GM18907 (cell line): ENCODE measurements around the gene TRRAP.

Experiments used
- ATAC-seq: cut with Tn5 transposase; IDR thresholded peaks from one replicate; pipeline ENCODE4 v1.9.1; 2021; ENCODE audit warnings: mild to moderate bottlenecking, moderate library complexity; ENCODE audit not compliant: unreplicated experiment

Gene TRRAP

DNA sequence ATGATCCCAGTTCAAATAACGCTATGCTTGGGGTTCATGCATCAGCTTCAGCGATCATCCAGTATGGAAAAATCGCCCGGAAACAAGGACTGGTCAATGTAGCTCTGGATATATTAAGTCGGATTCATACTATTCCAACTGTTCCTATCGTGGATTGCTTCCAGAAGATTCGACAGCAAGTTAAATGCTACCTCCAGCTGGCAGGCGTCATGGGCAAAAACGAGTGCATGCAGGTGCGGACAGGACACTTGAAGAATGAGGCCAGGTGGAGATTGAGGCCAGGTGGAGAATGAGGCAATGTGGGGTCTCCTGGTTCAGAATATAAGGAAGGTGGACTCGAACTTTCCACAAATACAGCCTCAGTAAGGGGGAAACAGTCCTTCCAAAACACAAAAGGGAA, 105.8 kb downstream of the TRRAP start:
- ATAC-seq: no peak

DNA sequence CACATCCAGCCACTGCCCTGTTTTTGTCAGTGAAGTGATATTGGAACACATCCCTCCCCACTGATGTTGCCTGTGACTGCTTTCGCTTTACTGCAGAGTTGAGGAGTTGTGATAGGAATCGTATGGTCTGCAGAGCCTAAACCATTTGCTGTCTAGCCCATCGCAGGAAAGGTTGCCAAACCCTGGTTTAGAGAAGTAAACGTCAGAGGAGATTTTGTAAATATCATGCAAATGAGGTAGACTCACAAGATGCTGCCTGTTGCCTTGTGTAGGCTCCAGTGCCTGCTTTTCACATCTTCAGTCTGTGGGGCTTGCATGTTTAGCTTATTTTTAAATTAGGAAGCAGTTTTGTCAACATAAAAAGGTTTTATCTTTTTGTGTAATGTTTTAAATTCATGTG, 107.1 kb downstream of the TRRAP start:
- no peak for ATAC-seq

DNA sequence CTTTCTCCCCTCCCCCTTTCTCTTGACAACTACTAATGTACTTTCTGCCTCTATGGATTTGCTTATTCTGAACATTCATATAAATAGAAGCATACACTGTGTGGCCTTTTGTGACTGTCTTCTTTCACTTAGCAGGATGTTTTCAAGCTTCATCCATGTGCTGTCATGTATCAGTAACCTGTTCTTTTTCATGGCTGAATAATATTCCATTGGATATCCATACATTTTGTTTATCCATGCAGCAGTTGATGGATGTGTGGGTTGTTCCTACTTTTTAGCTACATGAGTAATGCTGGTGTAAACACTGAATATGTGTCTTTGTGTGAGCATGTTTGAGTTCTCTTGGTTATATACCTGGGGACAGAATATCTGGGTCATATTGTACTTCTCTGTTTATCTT, 107.6 kb downstream of the TRRAP start:
- no peak for ATAC-seq

DNA sequence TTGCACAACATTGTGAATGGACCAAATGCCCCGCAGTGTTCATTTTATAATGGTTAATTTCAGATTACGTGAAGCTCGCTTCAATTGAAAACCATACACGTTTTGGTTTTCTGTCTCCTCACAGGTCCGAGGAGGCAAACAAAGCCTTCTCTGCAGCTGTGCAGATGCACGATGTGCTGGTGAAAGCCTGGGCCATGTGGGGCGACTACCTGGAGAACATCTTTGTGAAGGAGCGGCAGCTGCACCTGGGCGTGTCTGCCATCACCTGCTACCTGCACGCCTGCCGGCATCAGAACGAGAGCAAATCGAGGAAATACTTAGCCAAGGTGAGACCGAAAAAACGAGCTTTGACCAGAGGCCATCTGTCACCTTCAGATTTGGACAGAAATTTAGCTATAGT, 110.3 kb downstream of the TRRAP start:
- no peak for ATAC-seq

DNA sequence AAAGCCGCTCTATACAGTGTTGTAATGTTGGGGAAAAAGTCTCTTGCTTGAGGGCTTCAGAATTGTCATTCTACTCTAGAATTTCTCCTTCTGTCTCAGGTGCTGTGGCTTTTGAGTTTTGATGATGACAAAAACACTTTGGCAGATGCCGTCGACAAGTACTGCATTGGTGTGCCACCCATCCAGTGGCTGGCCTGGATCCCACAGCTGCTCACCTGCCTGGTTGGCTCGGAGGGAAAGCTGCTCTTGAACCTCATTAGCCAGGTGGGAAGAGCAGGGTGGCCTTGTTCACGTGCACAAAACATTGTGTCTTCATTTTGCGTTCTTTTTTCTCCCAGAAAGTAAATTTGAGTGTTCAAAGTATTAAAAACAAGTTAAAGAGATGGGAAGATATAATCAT, 112.0 kb downstream of the TRRAP start:
- ATAC-seq: no peak

DNA sequence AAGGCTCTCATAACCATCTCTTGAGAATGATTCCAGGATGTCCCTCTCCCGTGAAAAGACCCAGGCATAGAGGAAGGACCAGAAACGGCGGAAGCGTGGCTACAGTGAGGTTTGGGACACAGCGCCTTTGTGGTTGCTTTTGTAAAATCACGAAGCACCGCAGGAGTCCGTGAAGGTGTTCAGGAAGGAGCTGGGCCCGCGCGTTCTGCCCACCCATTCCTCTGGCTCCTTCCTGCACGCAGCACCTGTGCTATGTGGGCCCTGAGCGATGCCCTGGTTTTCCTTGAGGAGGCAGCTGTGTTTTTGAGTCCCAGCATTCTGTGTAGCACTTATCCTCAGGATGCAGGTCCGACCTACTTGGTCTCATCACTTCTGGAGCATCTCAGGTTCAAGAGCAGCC, 112.8 kb downstream of the TRRAP start:
- no peak for ATAC-seq

DNA sequence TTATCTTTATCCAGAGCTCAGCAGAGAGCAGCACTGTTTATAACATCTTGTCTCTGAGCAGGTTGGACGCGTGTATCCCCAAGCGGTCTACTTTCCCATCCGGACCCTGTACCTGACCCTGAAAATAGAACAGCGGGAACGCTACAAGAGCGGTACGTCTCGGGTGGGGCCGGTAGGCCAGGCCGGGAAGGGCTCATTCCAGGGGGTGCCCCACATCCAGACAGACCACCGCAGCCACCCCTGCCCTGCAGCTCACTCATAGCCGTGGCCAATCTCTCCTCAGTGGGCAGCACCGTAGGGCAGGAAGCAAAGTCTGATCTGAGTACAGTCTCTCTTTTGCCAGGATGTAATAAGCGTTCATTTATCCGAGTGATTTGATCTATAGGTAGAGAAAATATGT, 113.7 kb downstream of the TRRAP start:
- no peak for ATAC-seq

DNA sequence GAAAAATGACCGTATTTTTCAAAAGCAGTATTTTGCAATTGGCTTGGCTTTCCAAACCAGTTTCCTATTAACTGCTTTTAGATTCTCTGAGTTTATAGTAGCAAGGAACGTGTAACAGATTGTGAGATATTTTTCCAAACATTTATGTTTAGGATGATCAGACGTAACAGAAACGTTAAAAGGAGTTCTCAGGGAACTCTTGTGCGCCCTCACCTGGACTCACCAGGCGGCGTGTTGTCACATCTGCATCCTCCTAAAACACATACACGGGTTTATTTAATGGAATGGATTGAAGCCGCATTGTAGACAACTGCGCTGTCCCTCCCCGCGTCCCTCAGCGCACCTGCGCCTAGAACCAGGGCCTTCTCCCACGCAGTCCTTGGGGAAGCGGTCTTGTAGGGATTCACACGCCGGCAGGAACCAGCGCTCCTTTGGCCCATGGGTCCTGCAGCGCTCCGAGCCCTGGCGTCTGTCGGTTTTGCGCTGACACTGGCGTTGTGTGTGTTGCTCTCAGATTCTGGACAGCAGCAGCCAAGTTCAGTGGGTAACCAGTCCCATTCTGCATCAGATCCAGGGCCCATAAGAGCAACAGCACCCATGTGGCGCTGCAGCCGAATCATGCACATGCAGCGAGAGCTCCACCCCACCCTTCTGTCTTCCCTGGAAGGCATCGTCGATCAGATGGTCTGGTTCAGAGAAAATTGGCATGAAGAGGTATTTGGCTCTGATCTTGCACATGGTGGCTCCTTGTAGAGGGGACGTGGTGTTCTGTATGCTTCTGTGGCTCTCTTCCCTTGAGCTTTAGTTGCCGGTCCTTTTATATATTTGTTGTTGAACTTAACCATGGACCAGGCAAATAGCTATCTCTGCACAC, 114.9 kb downstream of the TRRAP start:
- ATAC-seq: no peak

DNA sequence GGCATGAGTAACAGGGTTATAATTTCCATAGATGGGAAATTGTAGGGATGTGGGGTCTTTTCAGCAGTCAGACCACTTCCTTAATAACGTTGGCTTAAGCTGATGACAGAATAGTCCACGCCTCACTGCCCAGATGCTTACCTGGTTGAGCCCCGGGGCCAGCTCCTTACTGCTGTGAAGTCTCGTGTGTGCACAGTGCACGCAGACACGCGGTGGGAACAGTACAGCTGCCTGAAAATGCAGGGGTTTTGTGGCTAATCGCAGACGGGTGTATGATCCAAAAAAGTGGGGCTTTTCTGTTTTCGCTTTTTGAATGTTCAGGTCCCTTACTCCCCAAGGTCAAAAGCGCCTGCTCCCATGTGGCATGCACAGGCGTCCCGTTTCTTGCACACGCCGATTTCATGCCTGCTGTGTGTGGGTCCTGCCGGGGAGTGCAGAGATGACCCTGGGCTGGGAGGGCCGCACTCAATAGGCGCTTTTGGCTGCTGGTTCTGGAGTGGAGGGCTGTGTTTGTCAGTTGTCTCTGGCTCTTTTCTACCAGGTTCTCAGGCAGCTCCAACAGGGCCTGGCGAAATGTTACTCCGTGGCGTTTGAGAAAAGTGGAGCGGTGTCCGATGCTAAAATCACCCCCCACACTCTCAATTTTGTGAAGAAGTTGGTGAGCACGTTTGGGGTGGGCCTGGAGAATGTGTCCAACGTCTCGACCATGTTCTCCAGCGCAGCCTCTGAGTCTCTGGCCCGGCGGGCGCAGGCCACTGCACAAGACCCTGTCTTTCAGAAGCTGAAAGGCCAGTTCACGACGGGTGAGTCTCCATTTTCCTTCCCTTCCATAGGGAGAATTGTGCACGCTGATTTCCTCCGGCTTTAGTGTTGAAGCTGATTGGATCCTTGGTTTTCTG, 116.0 kb downstream of the TRRAP start:
- ATAC-seq: no peak

DNA sequence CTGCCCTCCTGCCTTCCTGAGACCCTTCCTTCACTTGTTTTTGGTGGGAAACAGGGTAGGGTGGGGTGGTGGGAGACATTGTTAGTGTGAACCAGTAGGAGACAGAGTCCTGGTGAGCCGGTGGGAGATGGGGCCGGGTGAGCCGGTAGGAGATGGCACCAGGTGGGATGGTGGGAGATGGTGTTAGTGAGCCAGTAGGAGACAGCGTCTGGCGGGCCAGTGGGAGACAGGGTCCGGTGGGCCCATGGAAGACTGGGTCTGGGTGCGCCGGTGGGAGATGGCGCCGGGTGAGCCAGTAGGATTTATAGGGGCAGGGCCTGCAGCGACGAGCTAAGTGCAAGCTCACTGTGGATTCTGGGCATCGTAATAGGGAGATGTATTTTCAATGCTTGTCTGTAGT, 116.8 kb downstream of the TRRAP start:
- no peak for ATAC-seq

DNA sequence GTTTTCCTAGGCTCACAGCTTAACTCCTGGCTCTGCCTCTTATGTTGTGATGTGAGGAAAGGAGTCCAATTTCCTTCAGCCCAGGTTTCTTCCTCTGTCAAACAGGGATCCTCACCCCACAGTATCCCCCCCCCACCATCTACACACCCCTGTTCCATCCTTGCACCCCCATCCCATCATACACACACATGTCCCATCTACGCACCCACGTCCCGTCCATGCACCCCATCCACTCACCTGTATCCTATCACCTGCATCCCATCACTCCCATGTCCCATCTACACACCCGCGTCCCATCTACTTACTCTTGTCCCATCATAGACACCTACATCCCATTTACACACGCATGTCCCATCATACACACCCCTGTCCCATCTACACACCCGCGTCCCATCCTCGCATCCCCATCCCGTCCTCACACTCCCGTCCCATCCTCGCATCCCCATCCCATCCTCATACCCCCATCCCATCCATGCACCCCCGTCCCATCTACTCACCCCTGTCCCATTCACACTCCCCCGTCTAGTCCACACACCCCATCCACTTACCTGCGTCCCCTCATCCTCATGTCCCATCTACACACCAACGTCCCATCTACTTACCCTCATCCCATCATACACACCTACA, 117.3 kb downstream of the TRRAP start:
- ATAC-seq: no peak

DNA sequence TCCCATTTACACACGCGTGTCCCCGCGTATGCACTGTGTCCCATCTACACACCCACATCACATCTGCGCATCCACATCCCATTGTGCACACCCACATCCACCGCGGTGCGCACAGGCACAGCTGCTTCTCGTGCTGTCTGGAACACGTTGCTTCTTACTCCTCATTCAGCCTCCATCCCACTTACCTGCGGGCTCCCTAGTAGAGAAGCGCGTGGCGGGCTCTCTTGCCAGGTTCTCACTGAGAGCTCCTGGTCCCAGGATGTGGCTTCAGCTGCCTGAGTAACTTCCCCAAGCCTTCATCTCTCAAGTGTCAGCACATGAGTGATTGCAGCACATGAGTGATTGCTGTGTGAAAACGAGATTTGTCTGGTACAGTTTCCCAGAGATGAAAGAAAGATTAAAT, 117.8 kb downstream of the TRRAP start:
- no peak for ATAC-seq

DNA sequence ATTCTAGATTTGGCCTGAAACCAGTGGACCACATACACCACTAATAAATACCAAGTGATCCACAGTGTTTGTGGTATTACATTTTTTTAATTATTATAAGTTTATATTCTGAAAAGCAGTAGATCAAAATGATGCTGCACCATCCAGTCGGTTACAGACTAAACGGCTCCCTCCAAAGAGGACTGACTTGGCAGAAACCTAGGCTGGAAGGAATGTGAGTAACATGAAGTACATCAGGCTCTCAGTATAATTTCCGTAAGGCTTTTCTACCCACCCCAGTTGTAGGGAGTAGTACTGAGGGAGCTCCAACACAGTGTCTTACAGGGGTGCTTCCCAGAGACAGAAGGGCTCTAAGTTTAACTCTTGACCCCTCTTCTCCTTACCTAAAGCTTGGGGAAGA, 119.5 kb downstream of the TRRAP start:
- ATAC-seq: no peak

DNA sequence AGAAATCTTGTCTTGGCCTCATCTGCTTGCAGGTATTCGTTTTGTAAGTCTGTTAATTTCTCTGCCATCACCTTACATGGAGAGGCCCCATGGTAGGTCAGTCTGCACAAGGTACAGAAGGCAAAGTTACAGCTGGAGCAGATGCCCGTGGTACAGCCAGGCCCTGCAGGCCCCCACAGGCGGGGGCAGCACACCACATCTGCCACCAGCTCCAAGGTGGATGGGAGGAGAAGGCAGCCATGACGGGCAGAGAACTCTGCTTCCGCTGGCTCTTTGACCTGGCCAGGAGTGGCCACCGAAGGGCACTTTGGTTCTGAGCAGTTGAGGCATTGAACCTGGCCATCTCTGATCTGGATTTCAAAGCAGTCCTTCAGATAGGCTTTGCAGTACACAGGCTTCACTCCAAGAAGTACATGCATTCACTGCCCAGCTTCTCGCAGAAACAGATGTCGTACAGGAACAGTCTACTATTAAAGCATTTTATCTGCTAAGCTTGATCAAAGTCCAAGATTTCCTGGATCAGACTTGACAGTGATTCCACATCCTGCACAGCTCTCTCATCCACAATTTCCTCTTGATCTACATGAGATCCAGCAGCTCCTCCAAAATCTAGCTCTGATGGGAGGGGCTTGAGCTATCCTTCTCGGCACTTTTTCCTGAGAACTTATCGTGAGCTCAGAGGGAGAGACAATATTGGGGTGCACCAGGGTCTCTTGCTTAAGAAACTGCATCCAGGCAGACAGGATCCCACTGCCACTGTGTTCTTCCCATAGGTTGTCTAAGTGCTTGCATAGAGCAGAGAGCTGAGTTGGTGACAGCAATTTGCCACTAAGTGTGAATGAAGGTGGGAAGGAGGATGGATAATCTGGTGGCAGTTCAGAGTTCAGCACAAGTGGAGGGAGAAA, 120.7 kb downstream of the TRRAP start:
- no peak for ATAC-seq

DNA sequence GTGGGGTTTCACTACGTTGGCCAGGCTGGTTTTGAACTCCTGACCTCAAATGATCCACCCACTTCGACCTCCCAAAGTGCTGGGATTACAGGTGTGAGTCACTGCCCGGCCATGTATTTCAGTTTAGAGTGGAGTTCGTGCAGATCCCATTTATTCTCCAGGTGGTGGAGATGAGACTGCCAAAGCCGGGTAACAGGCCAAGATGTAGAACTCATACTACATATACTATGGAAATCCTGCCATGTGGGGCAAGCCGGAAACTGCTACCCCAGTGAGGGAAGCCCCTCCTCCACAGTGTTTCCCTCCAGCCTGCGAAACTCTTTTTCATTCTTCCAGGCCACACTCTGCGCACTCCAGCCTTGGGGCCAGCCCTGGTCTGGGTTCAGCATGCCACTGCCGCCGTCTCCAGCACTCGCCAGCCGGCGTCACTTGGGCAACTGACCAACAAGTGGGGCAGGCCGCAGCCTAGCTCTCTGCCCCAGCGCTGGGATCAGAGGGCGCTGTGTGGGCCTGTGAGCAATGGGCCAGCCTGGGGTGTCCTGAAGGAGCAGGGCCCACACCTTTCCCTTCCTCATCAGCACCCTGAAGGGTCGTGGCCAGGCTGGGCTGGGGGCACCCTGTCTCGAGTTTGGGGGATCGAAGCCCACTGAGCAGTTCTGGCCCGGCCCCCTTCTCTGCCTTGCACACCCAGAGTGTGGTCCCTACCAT, 122.0 kb downstream of the TRRAP start:
- no peak for ATAC-seq

DNA sequence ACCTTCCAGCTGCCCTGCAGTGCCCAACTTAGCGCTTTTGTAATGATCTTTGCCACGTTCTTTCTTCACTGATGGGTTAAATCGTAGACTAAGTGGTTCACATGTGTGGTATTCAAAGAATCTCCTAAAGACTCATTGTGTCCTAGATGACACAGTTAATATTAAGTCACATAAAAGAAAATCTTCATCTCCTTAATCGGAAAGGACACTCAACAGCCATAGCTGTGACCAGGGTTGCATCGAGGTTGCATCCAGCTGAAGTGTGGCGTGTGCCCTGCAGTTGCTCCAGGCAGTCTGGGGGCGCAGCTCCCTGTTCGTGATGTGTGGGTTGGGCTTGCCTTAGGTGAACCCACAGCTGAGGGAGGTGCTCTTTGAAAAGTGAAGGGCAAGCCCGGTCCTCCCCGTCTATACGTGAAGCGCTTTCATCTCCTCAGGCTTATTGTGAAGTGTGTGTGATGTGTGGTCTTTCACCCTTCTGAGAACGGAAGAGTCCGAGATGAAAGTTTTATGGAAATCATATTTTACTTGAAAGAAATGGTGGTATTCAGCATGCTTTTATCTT, 122.7 kb downstream of the TRRAP start:
- no peak for ATAC-seq

DNA sequence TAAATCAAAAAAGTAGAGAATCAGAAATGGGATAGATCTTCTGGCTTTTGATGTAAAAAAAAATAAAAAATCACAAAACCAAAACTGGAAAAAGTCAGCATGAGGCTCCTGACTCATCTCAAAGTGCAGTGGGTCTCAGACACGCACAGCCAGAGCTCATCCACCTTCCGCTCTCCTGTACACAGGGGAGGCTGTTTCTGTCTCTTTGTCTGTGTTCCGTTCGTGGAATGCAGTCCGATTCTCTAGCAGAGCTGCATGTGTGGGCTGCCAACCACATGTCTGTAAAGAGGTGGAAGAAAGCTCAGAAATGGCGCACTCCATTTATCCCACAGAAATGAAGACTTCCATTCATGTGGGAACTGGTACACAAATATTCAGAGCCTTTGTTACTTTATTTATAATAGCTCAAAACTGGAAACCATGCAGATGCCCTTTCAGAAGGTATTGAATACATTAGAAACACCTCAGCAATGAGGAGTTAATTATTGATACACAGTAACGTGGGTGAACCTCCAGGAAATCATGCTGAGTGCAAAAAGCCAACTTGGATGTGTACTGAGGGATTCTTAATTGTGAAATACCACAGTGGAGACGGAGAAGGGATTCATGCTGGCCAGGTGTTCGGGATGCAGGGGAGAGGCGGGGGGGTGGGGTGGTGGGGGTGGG, 123.3 kb downstream of the TRRAP start:
- ATAC-seq: no peak

DNA sequence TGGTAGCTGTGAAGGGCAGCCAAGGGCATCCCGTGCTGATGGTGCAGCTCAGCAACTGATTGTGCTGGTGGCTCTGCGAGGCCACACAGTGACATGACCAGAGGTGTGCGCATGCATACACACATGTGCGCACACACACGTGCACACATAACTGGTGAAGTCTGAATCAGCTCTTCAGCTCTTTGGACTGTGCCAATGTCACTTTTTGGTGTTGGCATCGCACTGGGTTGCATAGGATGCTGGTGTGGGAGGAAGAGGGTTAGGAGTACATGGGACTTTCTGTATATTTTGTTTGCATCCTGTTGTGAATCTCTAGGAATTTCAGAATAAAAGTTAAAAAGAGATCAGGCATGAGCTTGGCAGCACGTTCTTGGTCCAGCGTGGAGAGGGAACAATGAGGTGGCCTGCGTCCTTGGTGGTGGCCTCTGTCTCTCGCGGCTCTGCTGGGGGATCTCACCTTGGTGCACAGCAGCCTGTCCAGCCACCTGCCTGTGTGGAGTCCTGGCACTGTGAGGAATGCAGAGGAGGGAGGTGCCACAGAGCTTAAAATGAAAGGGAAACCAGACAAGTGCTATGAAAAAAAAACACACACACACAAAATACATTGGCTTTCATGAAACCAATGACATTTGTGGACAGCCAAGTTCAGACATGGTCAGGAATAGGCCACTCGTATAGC, 124.0 kb downstream of the TRRAP start:
- ATAC-seq: no peak

DNA sequence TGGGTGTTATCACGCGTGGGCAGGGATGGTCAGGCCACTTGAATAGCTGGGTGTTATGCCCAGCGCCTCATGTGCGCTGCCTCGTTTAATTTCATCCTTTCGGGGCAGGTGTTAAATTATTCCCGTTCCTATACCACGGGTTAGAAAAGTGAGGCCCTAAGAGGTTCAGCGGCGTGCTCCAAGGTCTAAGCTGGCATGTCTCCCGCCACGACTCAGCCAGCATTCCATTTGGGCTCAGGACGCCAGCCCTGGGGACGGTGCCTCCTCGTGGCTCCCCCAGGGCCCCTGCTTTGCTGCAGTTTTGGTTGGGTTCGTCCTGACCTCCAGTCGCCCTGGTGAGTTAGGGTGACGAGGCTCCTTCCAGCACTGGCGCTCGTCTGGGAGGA, 124.5 kb downstream of the TRRAP start:
- no peak for ATAC-seq
